ENCODE data around the gene ALAS1.
"Not testable (repeated sequence)": the region's sequence is repeated elsewhere in the genome, so short reads cannot be mapped to it uniquely, and the experiment has no call there.

Gene ALAS1

GRCh38 chr3:52162250-52162872, 35.6 kb upstream of the ALAS1 start:
- no peaks in the 10 kb centered on the region for H3K36me3 ChIP-seq (ENCODE audit: control insufficient read depth, insufficient read depth, low read length, severe bottlenecking)
- no peak for DNase-seq (ENCODE audit: low read depth)
- H3K4me3 ChIP-seq (ENCODE audit: low read length), result no peak overlapping the region
- H3K4me1 ChIP-seq (ENCODE audit: control insufficient read depth, insufficient read depth, low read length), result no peaks in the 10 kb centered on the region
- no peaks in the 10 kb centered on the region for H3K27me3 ChIP-seq (replicated peaks; ENCODE audit: control insufficient read depth, insufficient read depth, low read length)
- no peaks in the 10 kb centered on the region for H3K9me3 ChIP-seq (ENCODE audit: control insufficient read depth, low read length)
- no peak overlapping the region for H3K9ac ChIP-seq (ENCODE audit: low read length)

GRCh38 chr3:52167240-52167639, 30.7 kb upstream of the ALAS1 start:
- no peak for DNase-seq (ENCODE audit: low read depth)
- no peaks in the 10 kb centered on the region for H3K27me3 ChIP-seq (replicated peaks; ENCODE audit: control insufficient read depth, insufficient read depth, low read length)
- no peaks in the 10 kb centered on the region for H3K36me3 ChIP-seq (ENCODE audit: control insufficient read depth, insufficient read depth, low read length, severe bottlenecking)
- peaks cover 8% of the 10 kb centered on the region for H3K4me1 ChIP-seq (ENCODE audit: control insufficient read depth, insufficient read depth, low read length)
- H3K9ac ChIP-seq (ENCODE audit: low read length), result no peak overlapping the region
- H3K9me3 ChIP-seq (ENCODE audit: control insufficient read depth, low read length), result no peaks in the 10 kb centered on the region
- H3K4me3 ChIP-seq (ENCODE audit: low read length), result no peak overlapping the region

GRCh38 chr3:52170217-52170616, 27.7 kb upstream of the ALAS1 start:
- not testable (repeated sequence) for H3K36me3 ChIP-seq (ENCODE audit: control insufficient read depth, insufficient read depth, low read length, severe bottlenecking); H3K27me3 ChIP-seq (replicated peaks; ENCODE audit: control insufficient read depth, insufficient read depth, low read length); H3K4me3 ChIP-seq (ENCODE audit: low read length); DNase-seq (ENCODE audit: low read depth); H3K9ac ChIP-seq (ENCODE audit: low read length); H3K9me3 ChIP-seq (ENCODE audit: control insufficient read depth, low read length)
- H3K4me1 ChIP-seq (ENCODE audit: control insufficient read depth, insufficient read depth, low read length), result peaks cover 13% of the 10 kb centered on the region

DNA sequence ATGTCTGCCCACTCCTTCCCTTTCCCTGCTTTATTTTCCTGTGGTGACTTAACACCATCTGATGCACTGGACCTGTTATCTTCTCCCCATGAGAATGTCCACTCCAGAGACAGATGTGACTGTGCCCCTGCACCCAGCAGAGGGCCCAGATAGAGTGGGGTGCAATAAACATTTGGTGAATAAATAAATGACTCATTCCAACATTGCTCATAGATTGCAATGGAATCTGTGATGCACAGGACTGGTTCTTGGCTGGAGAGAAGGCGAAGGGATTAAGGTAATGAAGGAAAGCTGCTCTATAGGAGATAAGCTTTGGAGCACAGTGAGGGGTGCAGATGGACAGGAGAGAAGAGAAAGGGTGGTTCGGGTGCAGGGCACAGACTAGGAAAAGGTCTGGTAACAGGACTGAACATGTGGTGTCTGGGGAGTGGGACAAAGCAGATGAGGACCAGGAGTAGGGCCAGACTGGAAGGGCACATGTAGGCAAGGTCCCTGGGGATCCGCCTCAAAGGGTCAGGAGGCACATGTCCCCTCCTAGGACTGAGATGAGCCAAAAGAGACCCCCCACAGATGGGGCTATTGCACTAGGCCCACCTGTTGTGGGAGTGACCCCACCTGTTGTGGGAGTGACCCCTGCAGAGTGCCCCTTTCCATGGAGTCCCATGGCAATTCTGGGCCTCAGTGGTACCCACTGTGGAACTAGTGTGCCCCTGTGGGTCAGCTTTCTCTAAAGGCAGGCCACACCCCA, 26.3 kb upstream of the ALAS1 start:
- Histone ChIP-seq H3K9me3 (ENCODE audit: control insufficient read depth, low read length) (no peaks in the 10 kb centered on the region), H3K27me3 (replicated peaks; ENCODE audit: control insufficient read depth, insufficient read depth, low read length) (no peaks in the 10 kb centered on the region), H3K9ac (ENCODE audit: low read length) (no peak overlapping the region), H3K36me3 (ENCODE audit: control insufficient read depth, insufficient read depth, low read length, severe bottlenecking) (no peaks in the 10 kb centered on the region), H3K4me1 (ENCODE audit: control insufficient read depth, insufficient read depth, low read length) (peaks cover 13% of the 10 kb centered on the region), H3K4me3 (ENCODE audit: low read length) (no peak overlapping the region)
- DNase-seq (ENCODE audit: low read depth), result peak; percentile 68

DNA sequence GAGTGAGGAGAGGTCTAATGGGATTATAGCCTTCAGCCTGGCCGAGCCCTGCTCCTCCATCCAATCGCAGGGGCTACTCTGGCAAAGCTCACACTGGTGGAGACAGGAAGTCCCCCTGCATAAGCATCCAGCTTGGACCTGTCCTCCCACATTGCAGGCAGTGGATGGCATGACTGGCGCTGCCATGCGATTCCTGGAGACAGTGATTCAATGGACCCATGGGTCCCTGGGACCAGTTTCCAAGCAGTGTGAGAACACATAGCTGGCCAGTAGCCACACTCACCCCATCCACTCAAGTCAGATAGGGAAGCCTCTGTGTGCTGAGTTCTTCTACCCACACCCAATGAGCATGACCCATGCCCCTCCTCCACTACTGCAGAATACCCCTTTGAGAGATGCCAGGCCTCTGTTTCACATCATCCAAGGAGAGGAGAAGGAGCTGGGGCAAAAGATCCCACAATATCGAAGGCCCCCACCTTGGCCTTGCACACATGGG, 25.6 kb upstream of the ALAS1 start:
- H3K9ac ChIP-seq (ENCODE audit: low read length), result no peak overlapping the region
- DNase-seq (ENCODE audit: low read depth), result no peak
- H3K4me3 ChIP-seq (ENCODE audit: low read length), result no peak overlapping the region
- H3K27me3 ChIP-seq (replicated peaks; ENCODE audit: control insufficient read depth, insufficient read depth, low read length), result no peaks in the 10 kb centered on the region
- H3K4me1 ChIP-seq (ENCODE audit: control insufficient read depth, insufficient read depth, low read length), result peaks cover 15% of the 10 kb centered on the region
- no peaks in the 10 kb centered on the region for H3K9me3 ChIP-seq (ENCODE audit: control insufficient read depth, low read length)
- no peaks in the 10 kb centered on the region for H3K36me3 ChIP-seq (ENCODE audit: control insufficient read depth, insufficient read depth, low read length, severe bottlenecking)

DNA sequence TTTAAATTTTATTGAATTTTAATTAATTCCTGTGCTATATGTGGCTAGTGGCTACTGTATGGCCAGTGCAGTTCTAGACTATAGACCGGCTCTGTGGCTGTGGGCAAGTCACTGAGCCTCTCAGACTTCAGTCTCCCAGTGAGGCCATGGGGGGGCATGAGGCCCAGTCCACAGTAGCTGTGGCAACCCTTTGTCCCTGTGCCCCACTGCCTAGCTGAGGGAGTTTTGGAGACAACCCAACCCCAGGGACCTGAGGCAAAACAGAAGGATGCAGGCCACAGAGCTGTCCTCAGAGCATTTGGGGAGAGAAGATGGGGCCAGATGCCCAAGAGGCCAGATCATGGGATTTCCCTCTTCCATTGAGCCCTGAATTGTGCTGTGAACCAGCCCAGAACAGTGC, 24.9 kb upstream of the ALAS1 start:
- H3K9ac ChIP-seq (ENCODE audit: low read length), result no peak overlapping the region

DNA sequence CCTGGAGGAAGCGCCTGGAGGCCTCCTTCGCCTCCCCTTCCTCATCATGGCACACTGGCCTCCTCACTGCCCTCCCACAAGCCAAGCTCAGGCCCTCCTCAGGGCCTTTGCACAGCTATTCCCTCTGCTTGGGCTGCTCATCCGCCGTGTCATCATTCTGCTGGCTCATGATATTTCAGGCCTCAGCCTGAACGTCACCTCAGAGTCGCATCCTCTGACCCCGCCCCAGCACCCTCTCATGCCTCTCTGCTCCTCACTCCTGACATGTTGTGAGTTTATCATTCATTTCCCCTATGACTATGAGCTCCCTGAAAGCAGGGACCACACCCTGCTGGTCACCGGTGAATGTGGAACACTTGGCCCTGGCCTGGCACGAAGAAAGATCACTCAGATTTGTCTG, 23.1 kb upstream of the ALAS1 start:
- DNase-seq (ENCODE audit: low read depth), result no peak
- Histone ChIP-seq H3K4me3 (ENCODE audit: low read length) (no peak overlapping the region), H3K9ac (ENCODE audit: low read length) (no peak overlapping the region), H3K4me1 (ENCODE audit: control insufficient read depth, insufficient read depth, low read length) (peaks cover 27% of the 10 kb centered on the region), H3K36me3 (ENCODE audit: control insufficient read depth, insufficient read depth, low read length, severe bottlenecking) (no peaks in the 10 kb centered on the region), H3K9me3 (ENCODE audit: control insufficient read depth, low read length) (no peaks in the 10 kb centered on the region), H3K27me3 (replicated peaks; ENCODE audit: control insufficient read depth, insufficient read depth, low read length) (no peaks in the 10 kb centered on the region)

More for the DNA sequence above, 24.9 kb upstream of the ALAS1 start:
- Histone ChIP-seq H3K4me1 (ENCODE audit: control insufficient read depth, insufficient read depth, low read length) (peaks cover 22% of the 10 kb centered on the region), H3K36me3 (ENCODE audit: control insufficient read depth, insufficient read depth, low read length, severe bottlenecking) (no peaks in the 10 kb centered on the region), H3K9me3 (ENCODE audit: control insufficient read depth, low read length) (no peaks in the 10 kb centered on the region), H3K4me3 (ENCODE audit: low read length) (no peak overlapping the region), H3K27me3 (replicated peaks; ENCODE audit: control insufficient read depth, insufficient read depth, low read length) (no peaks in the 10 kb centered on the region)
- no peak for DNase-seq (ENCODE audit: low read depth)

GRCh38 chr3:52175416-52176179, 22.4 kb upstream of the ALAS1 start:
- no peaks in the 10 kb centered on the region for H3K9me3 ChIP-seq (ENCODE audit: control insufficient read depth, low read length)
- peaks cover 27% of the 10 kb centered on the region for H3K4me1 ChIP-seq (ENCODE audit: control insufficient read depth, insufficient read depth, low read length)
- H3K36me3 ChIP-seq (ENCODE audit: control insufficient read depth, insufficient read depth, low read length, severe bottlenecking), result no peaks in the 10 kb centered on the region
- no peak overlapping the region for H3K9ac ChIP-seq (ENCODE audit: low read length)
- no peaks in the 10 kb centered on the region for H3K27me3 ChIP-seq (replicated peaks; ENCODE audit: control insufficient read depth, insufficient read depth, low read length)
- DNase-seq (ENCODE audit: low read depth), result no peak
- H3K4me3 ChIP-seq (ENCODE audit: low read length), result no peak overlapping the region

GRCh38 chr3:52176180-52176752, 21.7 kb upstream of the ALAS1 start:
- Histone ChIP-seq H3K9ac (ENCODE audit: low read length) (no peak overlapping the region), H3K4me1 (ENCODE audit: control insufficient read depth, insufficient read depth, low read length) (peaks cover 26% of the 10 kb centered on the region), H3K9me3 (ENCODE audit: control insufficient read depth, low read length) (no peaks in the 10 kb centered on the region), H3K27me3 (replicated peaks; ENCODE audit: control insufficient read depth, insufficient read depth, low read length) (no peaks in the 10 kb centered on the region), H3K4me3 (ENCODE audit: low read length) (no peak overlapping the region), H3K36me3 (ENCODE audit: control insufficient read depth, insufficient read depth, low read length, severe bottlenecking) (no peaks in the 10 kb centered on the region)
- DNase-seq (ENCODE audit: low read depth), result no peak

DNA sequence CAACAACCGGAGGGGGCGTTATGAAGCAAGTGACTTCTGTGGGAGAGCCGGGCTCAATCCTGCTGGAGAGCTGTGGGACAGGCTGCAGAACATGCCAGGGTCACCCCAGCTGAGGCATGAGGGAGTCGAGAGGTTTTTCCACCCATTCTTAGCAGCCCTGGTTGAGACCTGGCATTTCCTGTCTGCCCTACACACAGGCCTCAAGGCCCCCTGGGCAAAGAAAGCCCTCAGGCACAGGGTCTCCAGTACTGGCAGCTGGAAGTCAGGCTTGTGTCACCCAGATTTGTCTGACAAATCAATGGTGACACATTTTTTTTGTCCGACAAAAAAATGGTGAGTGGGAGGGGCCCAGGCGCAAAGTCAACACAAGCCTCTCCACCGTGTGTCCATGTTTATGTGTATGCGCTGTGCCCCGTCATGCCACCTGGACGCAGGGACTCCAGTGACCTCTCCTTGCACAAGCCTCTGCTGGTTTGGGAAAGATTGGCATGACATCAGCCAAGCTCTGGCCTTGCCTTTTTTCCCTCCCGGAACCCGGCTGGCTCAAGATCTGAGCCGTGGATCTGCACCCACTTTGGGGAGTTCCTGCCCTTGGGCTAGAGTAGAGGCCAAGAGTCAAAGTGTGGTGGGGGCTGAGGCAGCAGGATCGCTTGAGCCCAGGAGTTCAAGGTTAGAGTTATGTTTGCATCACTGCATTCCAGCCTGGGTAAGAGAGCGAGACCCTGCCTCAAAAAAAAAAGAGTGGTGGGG, 20.8 kb upstream of the ALAS1 start:
- no peak overlapping the region for H3K4me3 ChIP-seq (ENCODE audit: low read length)
- H3K9me3 ChIP-seq (ENCODE audit: control insufficient read depth, low read length), result no peaks in the 10 kb centered on the region
- no peaks in the 10 kb centered on the region for H3K27me3 ChIP-seq (replicated peaks; ENCODE audit: control insufficient read depth, insufficient read depth, low read length)
- H3K4me1 ChIP-seq (ENCODE audit: control insufficient read depth, insufficient read depth, low read length), result peaks cover 28% of the 10 kb centered on the region
- no peaks in the 10 kb centered on the region for H3K36me3 ChIP-seq (ENCODE audit: control insufficient read depth, insufficient read depth, low read length, severe bottlenecking)
- no peak overlapping the region for H3K9ac ChIP-seq (ENCODE audit: low read length)
- no peak for DNase-seq (ENCODE audit: low read depth)
